GM12874 (cell line): Measurements from ENCODE around the gene PRLR.

Source experiments
- CTCF ChIP-seq: IDR thresholded peaks from 2 replicates; pipeline ENCODE4 v1.5.1; 2011; ENCODE audit warnings: low read depth, mild to moderate bottlenecking, control low read depth, low read length, moderate library complexity; ENCODE audit not compliant: insufficient read depth

The PRLR gene

GRCh38 chr5:35016174-35017051, 213.9 kb downstream of the PRLR start:
- TF ChIP-seq CTCF = no peak

- TF ChIP-seq CTCF = no peak
Observed at GRCh38 chr5:35015063-35015462, 215.2 kb downstream of the PRLR start.

- TF ChIP-seq CTCF = no peak
Observed at GRCh38 chr5:35012796-35013195, 217.5 kb downstream of the PRLR start.

- no peak for TF ChIP-seq CTCF
Observed at GRCh38 chr5:35012365-35012764, 217.9 kb downstream of the PRLR start.

- no peak for TF ChIP-seq CTCF
Observed at GRCh38 chr5:35010676-35011075, 219.6 kb downstream of the PRLR start.

GRCh38 chr5:35009657-35010056, 220.6 kb downstream of the PRLR start:
- no peak for TF ChIP-seq CTCF

- TF ChIP-seq CTCF = no peak
Observed at GRCh38 chr5:35009019-35009418, 221.3 kb downstream of the PRLR start.
